HG03342 (cell line): ENCODE results near the gene ZNF440.
"Not testable (repeated sequence)": the region's sequence is repeated elsewhere in the genome, so short reads cannot be mapped to it uniquely, and the experiment has no call there.

Source experiments
- ATAC-seq: cut with Tn5 transposase; IDR thresholded peaks from one replicate; pipeline ENCODE4 v1.9.1; 2021; ENCODE audit warnings: mild to moderate bottlenecking, moderate library complexity; ENCODE audit not compliant: unreplicated experiment

Gene ZNF440

GRCh38 chr19:11828957-11829876 lies 15.1 kb downstream of the ZNF440 start:
- ATAC-seq: not testable (repeated sequence)

GRCh38 chr19:11832253-11832912 lies 18.3 kb downstream of the ZNF440 start:
- no peak for ATAC-seq

GRCh38 chr19:11833541-11833940 lies 19.5 kb downstream of the ZNF440 start:
- ATAC-seq: no peak

- not testable (repeated sequence) for ATAC-seq
Observed at GRCh38 chr19:11835626-11836066, 21.6 kb downstream of the ZNF440 start.

- ATAC-seq: no peak
Observed at GRCh38 chr19:11843722-11844121, 29.6 kb downstream of the ZNF440 start.

- ATAC-seq: not testable (repeated sequence)
Observed at GRCh38 chr19:11847615-11848014, 33.5 kb downstream of the ZNF440 start.

GRCh38 chr19:11848200-11848593 lies 34.1 kb downstream of the ZNF440 start:
- no peak for ATAC-seq

GRCh38 chr19:11848594-11849469 lies 34.8 kb downstream of the ZNF440 start, which contains the start of gene ZNF439:
TSS of gene ZNF439 (plus strand) at chr19:11848726. CDS start at chr19:11848868, 142 bp downstream.
- peak; percentile 59 for ATAC-seq

GRCh38 chr19:11850289-11850688 lies 36.2 kb downstream of the ZNF440 start:
- not testable (repeated sequence) for ATAC-seq

GRCh38 chr19:11853358-11853757 lies 39.3 kb downstream of the ZNF440 start:
- no peak for ATAC-seq

GRCh38 chr19:11856596-11857250 lies 42.6 kb downstream of the ZNF440 start:
- no peak for ATAC-seq

GRCh38 chr19:11860721-11861120 lies 46.6 kb downstream of the ZNF440 start:
- ATAC-seq: no peak

GRCh38 chr19:11861301-11861700 lies 47.2 kb downstream of the ZNF440 start:
- ATAC-seq: no peak

GRCh38 chr19:11867766-11868165 lies 53.7 kb downstream of the ZNF440 start:
- not testable (repeated sequence) for ATAC-seq

- no peak for ATAC-seq
Observed at GRCh38 chr19:11868188-11868587, 54.1 kb downstream of the ZNF440 start.

GRCh38 chr19:11872624-11873023 lies 58.6 kb downstream of the ZNF440 start:
- ATAC-seq: no peak

GRCh38 chr19:11873762-11874161 lies 59.7 kb downstream of the ZNF440 start:
- ATAC-seq: no peak

- not testable (repeated sequence) for ATAC-seq
Observed at GRCh38 chr19:11879687-11880266, 65.7 kb downstream of the ZNF440 start.

GRCh38 chr19:11880598-11880997 lies 66.5 kb downstream of the ZNF440 start:
- no peak for ATAC-seq
